SU-DHL-6 (cell line): ENCODE results near the gene CACNA1B.

ENCODE experiments used
- CTCF ChIP-seq: fragments of 200-600 bp; sonication (generic); IDR thresholded peaks from one replicate; pipeline ENCODE4 v1.5.1; 2017; ENCODE audit warnings: antibody characterized with exemption, mild to moderate bottlenecking, low read length, moderate library complexity; ENCODE audit not compliant: insufficient read depth, poor library complexity, severe bottlenecking
- EZH2phosphoT487 ChIP-seq: fragments of 200-600 bp; sonication (generic), shearing (Covaris generic); conservative IDR thresholded peaks from 2 replicates; pipeline ENCODE4 v1.6.1; 2018; ENCODE audit warnings: mild to moderate bottlenecking, antibody characterized with exemption, low read length, moderate library complexity, mixed read lengths

- TF ChIP-seq CTCF: no peak
- TF ChIP-seq EZH2phosphoT487: no peak
Measured at GRCh38 chr9:138060365-138060764, 182.8 kb downstream of the CACNA1B start.
